Measurements from ENCODE around the gene GNAQ. TPM values are rescaled to one million over a fixed set of nuclear protein-coding genes. Genes with fewer than 3 reads are reported as not detected.

GNAQ gene
- total RNA-seq, 4 donors from 2014 or later = 18.1 to 35.1 (median 24.0) TPM

DNA sequence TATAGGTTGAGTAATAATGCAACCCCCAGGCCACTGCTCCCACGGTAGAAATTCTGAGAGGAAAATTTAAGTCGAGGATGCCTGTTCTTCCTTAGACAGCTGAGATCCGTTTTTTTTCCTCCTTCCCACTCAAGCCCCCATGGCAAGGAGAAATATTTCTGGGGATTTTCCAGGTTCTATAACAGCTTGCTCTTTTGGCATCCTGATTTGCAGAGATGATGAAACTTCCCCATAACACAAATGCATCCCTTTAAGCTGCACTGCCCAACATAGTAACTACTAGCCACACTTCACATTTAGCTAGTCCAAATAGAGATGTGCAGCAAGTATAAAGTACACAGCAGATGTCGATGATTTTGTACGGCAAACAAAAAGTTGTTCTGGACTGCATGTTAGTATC, 351.0 kb downstream of the GNAQ start:
- H3K27ac ChIP-seq = no peak overlapping the region
- intact Hi-C loops (cut with DNase I) = no loop called here
- 63 to 71% methylated on average over 5 of the region's 5 CpGs for WGBS, 2 donors

GRCh38 chr9:77679661-77680368, 351.8 kb downstream of the GNAQ start:
- Histone ChIP-seq H3K27me3 (no peaks in the 10 kb centered on the region), H3K4me3 (no peak overlapping the region), H3K27ac (no peak overlapping the region), H3K36me3 (no peaks in the 10 kb centered on the region), H3K4me1 (peaks cover 0 to 39% (median 21%) of the 10 kb centered on the region in 3 donors), H3K9me3 (no peaks in the 10 kb centered on the region)
- TF ChIP-seq POLR2A (IDR thresholded peaks at IDR 0.05) (no peak), CTCF (IDR thresholded peaks at IDR 0.05) (no peak)
- WGBS, 2 donors = 59 to 66% methylated on average over 8 to 9 of the region's 9 CpGs
- no peak for DNase-seq
- intact Hi-C loops (cut with DNase I) = no loop called here

More for the DNA sequence above, 351.0 kb downstream of the GNAQ start:
- no peak for TF ChIP-seq CTCF (IDR thresholded peaks at IDR 0.05)
- no peak for TF ChIP-seq POLR2A (IDR thresholded peaks at IDR 0.05)
- H3K36me3 ChIP-seq = no peaks in the 10 kb centered on the region
- no peaks in the 10 kb centered on the region for H3K27me3 ChIP-seq
- no peaks in the 10 kb centered on the region for H3K9me3 ChIP-seq
- peaks cover 0 to 39% (median 21%) of the 10 kb centered on the region in 3 donors for H3K4me1 ChIP-seq
- H3K4me3 ChIP-seq = no peak overlapping the region
- no peak for DNase-seq

DNA sequence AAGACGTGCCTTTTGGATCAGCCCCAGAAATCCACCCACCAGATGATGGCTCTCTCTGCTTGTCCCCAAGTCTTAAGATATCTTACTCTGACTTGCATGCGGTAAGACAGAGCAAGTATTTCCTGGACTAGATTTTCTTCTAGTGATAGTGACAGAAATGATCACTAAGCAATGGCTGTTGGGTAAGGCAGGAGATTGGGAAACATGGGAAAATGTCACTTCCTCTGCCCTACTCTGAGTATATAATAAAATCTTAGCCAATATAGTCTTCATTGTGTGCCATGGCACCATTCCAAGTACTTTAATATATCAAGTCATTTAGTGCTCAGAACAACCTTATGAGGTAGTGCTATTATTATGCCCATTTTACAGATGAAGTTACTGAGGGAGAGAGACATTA, 352.5 kb downstream of the GNAQ start:
- TF ChIP-seq POLR2A (IDR thresholded peaks at IDR 0.05) (no peak), CTCF (IDR thresholded peaks at IDR 0.05) (no peak)
- H3K4me1 ChIP-seq = peaks cover 0 to 45% (median 21%) of the 10 kb centered on the region in 3 donors
- no peaks in the 10 kb centered on the region for H3K36me3 ChIP-seq
- no peaks in the 10 kb centered on the region for H3K9me3 ChIP-seq
- 48 to 54% methylated on average over 2 of the region's 2 CpGs for WGBS, 2 donors
- H3K27ac ChIP-seq = peak overlapping the region in 2 of 4 donors; percentile 35 to 40
- intact Hi-C loops (cut with DNase I) = no loop called here
- no peaks in the 10 kb centered on the region for H3K27me3 ChIP-seq
- no peak overlapping the region for H3K4me3 ChIP-seq
- no peak for DNase-seq

- Histone ChIP-seq H3K9me3 (no peaks in the 10 kb centered on the region), H3K27me3 (no peaks in the 10 kb centered on the region), H3K4me3 (no peak overlapping the region), H3K36me3 (no peaks in the 10 kb centered on the region), H3K27ac (peak overlapping the region in 3 of 4 donors; percentile 35 to 61 (median 40)), H3K4me1 (peaks cover 0 to 46% (median 21%) of the 10 kb centered on the region in 3 donors)
- TF ChIP-seq CTCF (IDR thresholded peaks at IDR 0.05) (no peak), POLR2A (IDR thresholded peaks at IDR 0.05) (no peak)
- no peak for DNase-seq
- intact Hi-C loops (cut with DNase I) = no loop called here
- WGBS, 2 donors = 37 to 54% methylated on average over 7 of the region's 7 CpGs
These were observed 353.6 kb downstream of the GNAQ start for GRCh38 chr9:77677957-77678535.

DNA sequence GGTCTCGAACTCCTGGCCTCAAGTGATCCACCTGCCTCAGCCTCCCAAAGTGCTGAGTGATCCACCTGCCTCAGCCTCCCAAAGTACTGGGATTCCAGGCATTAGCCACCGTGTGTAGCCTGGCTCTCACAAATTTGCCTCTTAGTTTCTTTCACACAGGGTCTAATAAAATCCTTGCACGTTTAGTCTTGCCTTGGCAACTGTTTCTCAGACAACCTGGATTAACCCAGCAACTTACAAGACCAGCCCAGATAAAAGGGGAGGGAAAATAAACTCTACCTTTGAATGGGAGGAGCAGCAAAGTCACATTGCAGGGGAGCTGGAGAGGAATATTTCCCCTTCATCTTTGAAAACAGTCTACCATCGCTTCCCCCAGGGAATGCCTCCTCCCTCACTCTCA, 354.2 kb downstream of the GNAQ start:
- Histone ChIP-seq H3K4me3 (no peak overlapping the region), H3K4me1 (peaks cover 0 to 46% (median 21%) of the 10 kb centered on the region in 3 donors), H3K27ac (peak overlapping the region in 3 of 4 donors; percentile 35 to 61 (median 40)), H3K9me3 (no peaks in the 10 kb centered on the region), H3K36me3 (no peaks in the 10 kb centered on the region), H3K27me3 (no peaks in the 10 kb centered on the region)
- TF ChIP-seq POLR2A (IDR thresholded peaks at IDR 0.05) (no peak), CTCF (IDR thresholded peaks at IDR 0.05) (no peak)
- no peak for DNase-seq
- 18 to 71% methylated on average over 3 to 4 of the region's 4 CpGs for WGBS, 2 donors
- intact Hi-C loops (cut with DNase I) = no loop called here
